Keratinocyte (primary cell): ENCODE measurements around the gene HSPG2.

ENCODE experiments used
- EZH2 ChIP-seq: IDR thresholded peaks from one replicate; pipeline ENCODE4 v1.6.1; 2012; ENCODE audit warnings: inconsistent platforms, mild to moderate bottlenecking, low read length, moderate library complexity
- TF ChIP-seq, protein P1 (sequence below), 3 experiments: IDR thresholded peaks in 1 of 3; conservative IDR thresholded peaks in 1 of 3; optimal IDR thresholded peaks in 1 of 3; 2 replicates in 2 of 3; 3 replicates in 1 of 3; pipeline versions ENCODE3 to v1.5.1; 2011; ENCODE audit warnings: low read length in 3 of 3, mild to moderate bottlenecking in 3 of 3, moderate library complexity in 2 of 3, control low read depth in 1 of 3, inconsistent platforms in 1 of 3; ENCODE audit not compliant: insufficient read depth in 2 of 3; ENCODE audit errors: extremely low read depth in 1 of 3

DNA sequence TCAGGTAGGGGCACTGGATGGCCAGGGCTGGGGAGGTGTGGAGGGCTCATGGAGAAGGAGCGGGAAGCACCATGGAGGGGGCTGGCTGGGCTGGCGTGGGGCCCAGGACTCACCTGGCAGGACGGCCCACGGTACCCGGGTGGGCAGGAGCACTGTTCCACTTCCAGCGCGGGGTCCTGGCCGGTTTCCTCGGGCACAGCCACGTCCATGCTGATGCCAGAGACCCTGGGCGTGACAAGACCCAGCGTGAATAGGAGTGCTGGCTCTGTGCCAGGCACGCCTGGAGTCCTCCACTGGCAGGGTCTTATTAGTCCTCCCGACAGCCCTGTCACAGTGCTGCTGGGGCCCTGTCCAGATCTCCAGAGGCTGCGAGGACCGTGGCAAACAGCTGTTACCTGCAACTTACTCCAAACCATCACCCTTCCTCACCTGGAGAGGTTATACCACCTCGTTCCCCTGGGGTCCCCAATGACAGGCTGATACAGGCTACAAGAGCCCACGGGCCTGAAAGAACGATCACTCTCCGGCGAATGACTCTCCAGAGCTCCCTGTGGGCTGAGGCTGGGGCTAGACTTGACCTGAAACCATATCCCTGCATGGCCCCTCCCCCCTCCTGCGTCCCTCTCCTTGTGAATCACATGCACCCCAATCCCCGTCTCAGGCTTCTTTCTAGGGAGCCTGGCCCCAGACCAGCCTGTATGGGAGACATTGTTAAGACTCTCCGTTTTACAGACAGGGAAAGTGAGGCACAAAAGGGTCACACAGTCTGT is 62.1 kb downstream of the HSPG2 start:
- TF ChIP-seq, protein P1, sequence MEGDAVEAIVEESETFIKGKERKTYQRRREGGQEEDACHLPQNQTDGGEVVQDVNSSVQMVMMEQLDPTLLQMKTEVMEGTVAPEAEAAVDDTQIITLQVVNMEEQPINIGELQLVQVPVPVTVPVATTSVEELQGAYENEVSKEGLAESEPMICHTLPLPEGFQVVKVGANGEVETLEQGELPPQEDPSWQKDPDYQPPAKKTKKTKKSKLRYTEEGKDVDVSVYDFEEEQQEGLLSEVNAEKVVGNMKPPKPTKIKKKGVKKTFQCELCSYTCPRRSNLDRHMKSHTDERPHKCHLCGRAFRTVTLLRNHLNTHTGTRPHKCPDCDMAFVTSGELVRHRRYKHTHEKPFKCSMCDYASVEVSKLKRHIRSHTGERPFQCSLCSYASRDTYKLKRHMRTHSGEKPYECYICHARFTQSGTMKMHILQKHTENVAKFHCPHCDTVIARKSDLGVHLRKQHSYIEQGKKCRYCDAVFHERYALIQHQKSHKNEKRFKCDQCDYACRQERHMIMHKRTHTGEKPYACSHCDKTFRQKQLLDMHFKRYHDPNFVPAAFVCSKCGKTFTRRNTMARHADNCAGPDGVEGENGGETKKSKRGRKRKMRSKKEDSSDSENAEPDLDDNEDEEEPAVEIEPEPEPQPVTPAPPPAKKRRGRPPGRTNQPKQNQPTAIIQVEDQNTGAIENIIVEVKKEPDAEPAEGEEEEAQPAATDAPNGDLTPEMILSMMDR (optimal IDR thresholded peaks at IDR 0.05 in 1 of 3, IDR thresholded peaks at IDR 0.05 in 1 of 3, conservative IDR thresholded peaks at IDR 0.05 in 1 of 3; ENCODE audit: extremely low read depth in 1 of 3, insufficient read depth in 2 of 3, low read length in 3 of 3) = no peak
- no peak for TF ChIP-seq EZH2
